Measurements from ENCODE around the gene UCHL1.

DNA sequence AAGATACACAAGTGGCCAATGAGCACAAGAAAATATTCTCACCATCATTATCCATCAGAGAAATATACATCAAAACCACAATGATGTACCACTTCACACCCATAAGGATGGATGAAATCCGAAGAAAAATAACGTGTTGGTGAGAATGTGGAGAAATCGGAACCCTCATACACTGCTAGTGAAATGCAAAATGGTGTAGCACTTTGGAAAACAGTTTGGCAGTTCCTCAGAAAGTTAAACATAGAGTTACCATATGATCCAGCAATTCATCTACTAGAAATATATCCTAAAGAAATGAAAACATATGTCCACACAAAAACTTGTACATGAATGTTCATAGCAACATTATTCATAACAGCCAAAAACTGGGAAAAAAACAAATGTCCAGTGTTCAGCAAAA lies 23.9 kb upstream of the UCHL1 start:
- no peak for TF ChIP-seq CTCF (IDR thresholded peaks at IDR 0.05)
- no peak for TF ChIP-seq ZFX (IDR thresholded peaks at IDR 0.05; ENCODE audit: borderline replicate concordance)

Data from 22Rv1 (cell line).